Amygdala (tissue), 56 donors: Measurements from ENCODE around the gene GRIK5.

Experiments
- DNase-seq, 56 donors: peaks; one replicate each; lab custom pipeline; 2025; lab: John Stamatoyannopoulos, UW

Gene GRIK5

GRCh38 chr19:42078538-42079275 is 8.7 kb upstream of the GRIK5 start:
- DNase-seq, result no peak

GRCh38 chr19:42078058-42078457 is 8.1 kb upstream of the GRIK5 start:
- no peak for DNase-seq

GRCh38 chr19:42076380-42076944 is 6.5 kb upstream of the GRIK5 start:
- DNase-seq, result peak in 3 of 56 donors; percentile 40 to 57 (median 51)

GRCh38 chr19:42075616-42076379 is 5.8 kb upstream of the GRIK5 start, which contains the start of gene ZNF574:
Gene ZNF574 (plus strand): TSS chr19:42076166. CDS start chr19:42078607, 2,441 bp downstream.
- DNase-seq, result peak; percentile 86 to 100 (median 97)

- DNase-seq, result no peak
Observed at GRCh38 chr19:42075364-42075615, 5.3 kb upstream of the GRIK5 start.

GRCh38 chr19:42074513-42075363 is 4.7 kb upstream of the GRIK5 start:
- peak in 2 of 56 donors; percentile 18 to 36 for DNase-seq

GRCh38 chr19:42071247-42071646 is 1.2 kb upstream of the GRIK5 start:
- no peak for DNase-seq

- no peak for DNase-seq
Observed at GRCh38 chr19:42068756-42069571, 1.0 kb downstream of the GRIK5 start.

- no peak for DNase-seq
Observed at GRCh38 chr19:42068361-42068755, 1.6 kb downstream of the GRIK5 start.

- peak in 1 of 56 donors; percentile 8 for DNase-seq
Observed at GRCh38 chr19:42067315-42067888, 2.6 kb downstream of the GRIK5 start.

GRCh38 chr19:42066075-42066754 is 3.8 kb downstream of the GRIK5 start:
- peak in 34 of 56 donors; percentile 10 to 71 (median 45) for DNase-seq

GRCh38 chr19:42065511-42065910 is 4.5 kb downstream of the GRIK5 start:
- no peak for DNase-seq

GRCh38 chr19:42065051-42065450 is 5.0 kb downstream of the GRIK5 start:
- DNase-seq, result no peak

- no peak for DNase-seq
Observed at GRCh38 chr19:42064432-42064831, 5.6 kb downstream of the GRIK5 start.

- DNase-seq, result no peak
Observed at GRCh38 chr19:42062381-42062780, 7.6 kb downstream of the GRIK5 start.

GRCh38 chr19:42060117-42060516 is 9.9 kb downstream of the GRIK5 start:
- DNase-seq, result no peak

- DNase-seq, result no peak
Observed at GRCh38 chr19:42059196-42059595, 10.8 kb downstream of the GRIK5 start.

- no peak for DNase-seq
Observed at GRCh38 chr19:42057846-42058245, 12.2 kb downstream of the GRIK5 start.

GRCh38 chr19:42054205-42054604 is 15.8 kb downstream of the GRIK5 start:
- no peak for DNase-seq
